ENCODE results near the gene C1QTNF1. TPM values are rescaled to one million over a fixed set of nuclear protein-coding genes. Genes with fewer than 3 reads are reported as not detected.

Gene C1QTNF1, protein sequence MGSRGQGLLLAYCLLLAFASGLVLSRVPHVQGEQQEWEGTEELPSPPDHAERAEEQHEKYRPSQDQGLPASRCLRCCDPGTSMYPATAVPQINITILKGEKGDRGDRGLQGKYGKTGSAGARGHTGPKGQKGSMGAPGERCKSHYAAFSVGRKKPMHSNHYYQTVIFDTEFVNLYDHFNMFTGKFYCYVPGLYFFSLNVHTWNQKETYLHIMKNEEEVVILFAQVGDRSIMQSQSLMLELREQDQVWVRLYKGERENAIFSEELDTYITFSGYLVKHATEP
- 18.6 TPM in 1 of 2 replicates, not detected in the other for total RNA-seq

DNA sequence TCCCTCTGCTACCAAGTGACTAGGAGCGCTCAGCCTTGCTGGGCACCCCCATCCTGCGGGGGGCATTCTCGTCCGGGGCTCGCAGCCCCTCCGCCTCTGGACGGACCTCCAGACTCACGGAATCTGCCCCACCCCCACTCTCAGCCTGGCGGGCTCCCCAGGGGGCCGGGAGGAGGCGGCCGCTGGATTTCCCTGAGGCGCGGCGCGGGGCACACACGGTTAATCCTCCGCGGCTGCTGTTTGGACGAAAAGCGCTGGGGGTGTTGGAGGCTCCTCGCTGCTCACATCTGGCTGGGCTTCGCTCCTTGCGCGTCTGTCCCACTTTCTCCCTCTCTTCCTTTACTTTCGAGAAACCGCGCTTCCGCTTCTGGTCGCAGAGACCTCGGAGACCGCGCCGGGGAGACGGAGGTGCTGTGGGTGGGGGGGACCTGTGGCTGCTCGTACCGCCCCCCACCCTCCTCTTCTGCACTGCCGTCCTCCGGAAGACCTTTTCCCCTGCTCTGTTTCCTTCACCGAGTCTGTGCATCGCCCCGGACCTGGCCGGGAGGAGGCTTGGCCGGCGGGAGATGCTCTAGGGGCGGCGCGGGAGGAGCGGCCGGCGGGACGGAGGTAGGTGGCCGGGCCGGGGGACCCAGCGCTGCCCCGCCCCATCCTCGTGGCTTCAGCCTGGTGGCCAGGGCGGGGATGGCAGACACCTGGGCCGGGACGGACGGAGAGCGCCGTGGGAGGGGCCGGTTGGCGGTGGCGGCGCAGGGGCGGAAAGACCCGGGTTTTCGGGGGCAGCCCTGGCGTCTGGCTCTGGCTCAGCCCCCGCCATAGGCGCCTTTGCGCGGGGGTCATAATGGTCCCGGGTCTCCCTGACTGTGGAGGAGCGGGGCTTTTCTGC is at the start of gene C1QTNF1:
C1QTNF1 (plus strand) TSS at position 284 of the 886 bp plus-strand sequence. CDS start 19,800 bp downstream, outside the sequence.

DNA sequence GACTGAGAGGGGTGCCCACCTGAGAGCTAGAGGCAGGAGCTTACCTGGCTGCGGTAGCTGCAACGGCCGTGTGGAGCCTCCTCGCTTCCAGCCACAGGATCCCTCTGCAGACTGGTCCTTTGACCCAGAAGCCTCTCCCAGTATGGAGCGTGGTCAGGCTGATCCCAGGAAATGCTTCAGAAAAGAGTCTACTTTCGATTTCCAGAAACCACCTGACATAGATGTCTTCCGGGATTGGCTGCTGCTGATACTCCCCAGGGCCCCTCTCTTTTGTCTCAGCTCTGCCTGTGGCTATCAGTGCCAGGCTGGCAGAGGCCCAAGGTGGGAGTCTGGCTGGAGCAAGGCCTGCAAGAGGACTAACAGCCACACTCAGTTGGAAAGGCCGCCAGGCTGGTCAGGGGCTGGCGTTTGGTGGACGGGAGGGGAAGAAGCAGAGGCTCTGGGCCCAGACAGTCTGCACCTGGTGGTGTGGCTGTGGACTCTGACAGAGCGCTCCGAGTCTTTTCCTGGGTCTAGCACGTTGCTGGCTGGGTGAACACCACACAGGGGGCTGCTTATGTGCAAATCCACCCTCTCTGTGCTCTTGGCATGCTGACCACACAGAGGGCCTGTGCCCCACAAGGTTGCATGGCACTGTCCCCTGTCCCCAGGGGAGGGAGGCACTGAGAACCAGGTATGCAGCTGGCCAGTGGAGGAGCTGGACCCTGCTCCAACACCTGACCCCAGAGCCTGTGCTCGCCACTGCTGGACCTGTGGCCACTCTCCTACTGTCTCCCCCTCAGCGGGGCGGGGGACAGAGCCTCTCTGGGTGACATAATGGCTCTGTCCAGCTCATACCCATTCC is 44.0 kb upstream of the C1QTNF1 start, which contains the start of gene LGALS3BP:
LGALS3BP (minus strand) TSS at position 144 of the 844 bp plus-strand sequence. CDS start 2,732 bp downstream, outside the sequence.

DNA sequence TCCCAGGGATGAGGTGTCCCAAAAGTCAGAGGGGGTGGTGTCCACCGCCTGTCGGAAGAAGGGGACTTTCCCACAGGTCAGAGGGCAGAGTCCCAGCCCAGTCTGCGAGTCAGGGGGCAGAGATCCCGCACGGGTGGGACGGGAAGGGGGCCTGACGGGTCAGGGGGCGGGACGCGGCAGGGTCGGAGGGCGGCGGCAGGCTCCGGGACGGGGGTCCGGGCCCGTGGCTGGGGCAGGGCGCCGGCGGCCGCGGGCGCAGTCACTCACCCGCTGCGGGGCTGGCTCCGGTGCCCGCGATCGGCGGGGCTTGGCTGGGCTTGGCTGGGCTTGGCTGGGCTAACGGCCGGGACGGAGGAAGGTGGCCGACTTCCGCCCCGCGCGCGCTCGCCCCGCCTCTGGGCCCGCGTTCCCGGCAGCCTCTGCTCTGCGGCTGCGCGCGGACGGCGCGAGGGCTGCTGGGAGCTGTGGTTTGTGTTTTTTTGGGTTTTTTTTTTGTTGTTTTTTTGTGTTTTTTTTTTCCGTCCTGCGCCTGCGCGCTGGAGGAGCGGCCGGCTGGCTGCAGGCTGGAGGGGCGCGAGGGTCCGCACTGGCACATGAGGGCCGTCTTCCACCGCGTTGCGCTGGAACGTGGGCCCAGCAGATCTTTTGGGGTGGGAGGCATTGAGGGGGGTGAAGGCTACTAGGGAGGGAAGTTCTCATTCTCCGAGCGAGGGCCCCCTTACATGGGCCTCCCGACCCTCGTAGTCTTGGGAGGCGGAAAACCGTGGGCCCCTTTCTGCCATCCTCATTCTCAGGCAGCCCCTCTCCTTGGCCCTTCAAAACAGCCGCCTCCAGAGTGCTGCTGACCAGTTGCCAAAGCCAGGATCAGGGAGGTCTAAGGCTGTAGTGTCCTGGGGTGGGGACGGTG is 14.3 kb upstream of the C1QTNF1 start, which contains the start of gene CANT1:
CANT1 (minus strand) TSS at position 368 of the 907 bp plus-strand sequence. CDS start 12,142 bp downstream, outside the sequence.

DNA sequence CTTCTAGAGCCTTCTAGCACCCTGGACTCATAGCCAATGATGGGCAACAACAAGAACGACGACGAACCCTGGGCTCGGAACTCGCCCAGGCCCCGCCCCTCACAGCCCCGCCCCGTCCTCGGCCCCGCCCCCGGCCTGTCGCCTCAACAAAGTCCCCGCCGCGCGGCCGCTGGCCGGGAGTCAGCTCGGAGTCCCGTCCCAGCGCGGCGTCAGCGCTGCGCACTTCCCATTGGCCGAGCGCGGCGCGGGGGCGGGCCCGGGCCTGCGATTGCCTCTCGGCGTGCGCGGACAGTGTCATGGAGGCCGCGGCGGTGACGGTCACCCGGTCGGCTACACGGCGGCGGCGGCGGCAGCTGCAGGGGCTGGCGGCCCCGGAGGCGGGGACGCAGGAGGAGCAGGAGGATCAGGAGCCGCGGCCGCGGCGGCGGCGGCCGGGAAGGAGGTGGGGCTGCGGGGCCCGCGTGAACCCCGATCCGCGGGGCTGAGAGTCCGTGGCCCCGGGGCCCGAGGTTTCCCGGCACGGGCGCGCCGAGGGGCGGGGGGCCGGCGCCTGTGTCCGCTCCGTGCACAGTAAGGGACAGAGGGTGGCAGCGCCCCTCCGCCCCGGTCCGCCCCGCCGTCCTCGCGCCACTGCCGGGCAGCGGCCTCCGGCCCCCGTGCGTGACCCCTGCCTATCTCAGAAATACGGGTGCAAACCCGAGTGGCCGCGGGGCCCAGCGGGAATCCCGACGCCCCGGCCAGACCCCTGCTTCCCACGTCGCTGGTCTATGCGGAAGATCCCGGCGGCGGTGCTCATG is 50.9 kb downstream of the C1QTNF1 start, which contains the start of gene ENGASE:
ENGASE (plus strand) TSS at position 176 of the 797 bp plus-strand sequence; CDS start at position 297, 121 bp downstream.

Other genes with a start within 250 kb of the C1QTNF1 start
- gene CYTH1, start 241.9 kb upstream of the C1QTNF1 start, total RNA-seq = 27.1 and 34.2 TPM in 2 replicates
- 24.1 and 29.0 TPM in 2 replicates for gene USP36, start 183.4 kb upstream of the C1QTNF1 start, total RNA-seq
- gene CEP295NL, start 121.0 kb upstream of the C1QTNF1 start, total RNA-seq = 0.24 TPM in 1 of 2 replicates, not detected in the other
- gene TIMP2, start 98.8 kb upstream of the C1QTNF1 start, total RNA-seq = 2.1 and 5.8 TPM in 2 replicates
- 235 and 420 TPM in 2 replicates for gene LGALS3BP, start 44.2 kb upstream of the C1QTNF1 start, total RNA-seq
- 59.3 and 92.3 TPM in 2 replicates for gene CANT1, start 14.4 kb upstream of the C1QTNF1 start, total RNA-seq
- 4.3 and 9.0 TPM in 2 replicates for gene ENGASE, start 50.7 kb downstream of the C1QTNF1 start, total RNA-seq